ENCODE measurements around the gene XYLB. TPM values are rescaled to one million over a fixed set of nuclear protein-coding genes. Genes with fewer than 3 reads are reported as not detected.

XYLB gene
- total RNA-seq, 3 donors from 2014 or later = 5.2 to 7.9 (median 6.7) TPM

DNA sequence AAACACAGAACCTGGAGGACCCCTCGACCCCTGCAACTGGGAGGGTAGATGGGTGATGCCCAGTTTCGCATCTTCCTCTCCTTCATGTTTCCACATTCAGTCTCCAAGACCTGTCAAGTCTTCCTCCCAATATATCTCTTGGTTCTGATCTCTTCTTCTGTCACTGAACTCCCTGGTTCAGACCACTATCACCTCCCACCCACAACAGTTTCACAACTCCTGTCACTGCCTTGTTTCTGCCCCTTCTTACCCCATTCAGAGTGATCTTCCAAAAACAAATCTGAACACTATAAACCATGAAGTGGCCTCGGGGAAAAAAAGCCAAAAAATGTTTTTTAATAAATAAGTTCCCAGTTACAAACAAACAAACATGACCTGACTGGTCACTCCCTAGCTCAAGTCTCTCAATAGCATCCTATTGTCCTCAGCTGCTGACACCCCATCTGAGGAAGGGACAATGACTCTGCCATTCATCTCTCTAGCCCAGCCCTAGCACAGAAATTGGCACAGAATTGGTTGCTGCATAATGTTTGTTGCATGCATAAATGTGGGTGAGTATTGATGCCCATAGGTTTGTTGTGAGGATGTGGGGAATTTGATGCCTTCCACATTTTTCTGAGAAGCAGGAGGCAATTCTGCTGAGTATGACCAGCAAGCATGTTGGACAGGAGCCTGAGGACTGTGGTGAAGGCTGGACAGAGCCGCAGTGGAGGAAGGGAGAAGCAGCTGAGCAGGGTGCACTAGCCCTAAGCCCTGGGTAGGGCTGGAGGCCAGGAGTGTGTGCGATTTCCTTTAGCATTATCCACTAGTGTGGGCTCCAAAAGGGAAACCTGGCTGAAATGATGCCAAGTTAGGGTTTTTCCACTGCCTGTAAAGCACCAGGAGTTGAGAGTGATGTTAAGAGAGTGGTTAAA lies 12.2 kb upstream of the XYLB start:
- Histone ChIP-seq H3K4me3 (no peak overlapping the region), H3K4me1 (no peaks in the 10 kb centered on the region), H3K27ac (no peak overlapping the region), H3K9me3 (no peaks in the 10 kb centered on the region), H3K27me3 (no peaks in the 10 kb centered on the region), H3K36me3 (no peaks in the 10 kb centered on the region)
- intact Hi-C loops (cut with DNase I; ENCODE audit: low total_unique reads) = no loop called here
- TF ChIP-seq POLR2A (IDR thresholded peaks at IDR 0.05) (no peak), POLR2AphosphoS5 (IDR thresholded peaks at IDR 0.05) (no peak)
- TF ChIP-seq, protein P1, sequence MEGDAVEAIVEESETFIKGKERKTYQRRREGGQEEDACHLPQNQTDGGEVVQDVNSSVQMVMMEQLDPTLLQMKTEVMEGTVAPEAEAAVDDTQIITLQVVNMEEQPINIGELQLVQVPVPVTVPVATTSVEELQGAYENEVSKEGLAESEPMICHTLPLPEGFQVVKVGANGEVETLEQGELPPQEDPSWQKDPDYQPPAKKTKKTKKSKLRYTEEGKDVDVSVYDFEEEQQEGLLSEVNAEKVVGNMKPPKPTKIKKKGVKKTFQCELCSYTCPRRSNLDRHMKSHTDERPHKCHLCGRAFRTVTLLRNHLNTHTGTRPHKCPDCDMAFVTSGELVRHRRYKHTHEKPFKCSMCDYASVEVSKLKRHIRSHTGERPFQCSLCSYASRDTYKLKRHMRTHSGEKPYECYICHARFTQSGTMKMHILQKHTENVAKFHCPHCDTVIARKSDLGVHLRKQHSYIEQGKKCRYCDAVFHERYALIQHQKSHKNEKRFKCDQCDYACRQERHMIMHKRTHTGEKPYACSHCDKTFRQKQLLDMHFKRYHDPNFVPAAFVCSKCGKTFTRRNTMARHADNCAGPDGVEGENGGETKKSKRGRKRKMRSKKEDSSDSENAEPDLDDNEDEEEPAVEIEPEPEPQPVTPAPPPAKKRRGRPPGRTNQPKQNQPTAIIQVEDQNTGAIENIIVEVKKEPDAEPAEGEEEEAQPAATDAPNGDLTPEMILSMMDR (IDR thresholded peaks at IDR 0.05) = no peak
- DNase-seq (ENCODE audit: low spot score in 2 of 2) = no peak

DNA sequence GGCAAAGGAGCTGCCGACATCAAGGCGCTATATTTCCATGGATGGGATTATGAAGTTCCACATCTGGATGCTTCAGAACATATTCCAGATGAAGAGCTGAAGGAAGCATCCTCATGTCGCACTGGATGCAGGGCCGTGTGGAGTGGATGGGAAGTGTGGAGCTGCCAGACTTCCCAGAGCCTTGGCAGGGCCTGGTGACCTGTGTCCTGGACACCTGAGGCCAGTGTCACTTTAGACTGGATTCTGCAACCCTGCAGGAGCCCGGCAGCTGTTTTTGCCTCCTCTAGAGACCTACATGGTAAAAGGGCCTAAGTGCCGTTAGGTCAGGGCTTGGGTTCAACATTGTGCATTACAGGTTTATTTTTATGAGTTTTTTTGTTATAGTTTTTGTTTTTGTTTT lies 11.3 kb upstream of the XYLB start:
- Histone ChIP-seq H3K27ac (no peak overlapping the region), H3K27me3 (no peaks in the 10 kb centered on the region), H3K36me3 (no peaks in the 10 kb centered on the region), H3K4me1 (no peaks in the 10 kb centered on the region), H3K4me3 (no peak overlapping the region), H3K9me3 (no peaks in the 10 kb centered on the region)
- DNase-seq (ENCODE audit: low spot score in 2 of 2) = no peak
- TF ChIP-seq, protein P1 (IDR thresholded peaks at IDR 0.05) = no peak
- no peak for TF ChIP-seq POLR2AphosphoS5 (IDR thresholded peaks at IDR 0.05)
- TF ChIP-seq POLR2A (IDR thresholded peaks at IDR 0.05) = no peak
- intact Hi-C loops (cut with DNase I; ENCODE audit: low total_unique reads) = no loop called here

DNA sequence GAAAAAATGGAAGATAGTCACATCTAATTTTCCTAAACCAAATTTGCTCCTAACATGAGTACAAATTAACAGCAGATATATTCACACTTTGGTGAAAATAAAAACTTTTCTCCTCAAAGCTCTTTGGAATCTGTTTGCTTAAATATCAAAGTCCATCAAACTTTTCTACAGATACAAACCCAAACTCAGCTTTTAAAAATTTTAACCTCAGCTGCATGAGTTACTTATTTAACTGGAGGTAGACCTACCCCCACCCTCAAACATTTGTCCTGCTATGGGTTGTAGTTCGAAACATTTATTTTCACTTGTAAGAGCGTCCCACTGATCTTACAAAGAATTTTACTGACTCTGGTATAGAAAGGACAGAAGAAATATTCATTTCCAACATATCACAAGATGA lies 8.9 kb upstream of the XYLB start:
- Histone ChIP-seq H3K27me3 (no peaks in the 10 kb centered on the region), H3K4me1 (no peaks in the 10 kb centered on the region), H3K27ac (no peak overlapping the region), H3K36me3 (no peaks in the 10 kb centered on the region), H3K4me3 (no peak overlapping the region), H3K9me3 (no peaks in the 10 kb centered on the region)
- intact Hi-C loops (cut with DNase I; ENCODE audit: low total_unique reads) = no loop called here
- TF ChIP-seq, protein P1 (IDR thresholded peaks at IDR 0.05) = no peak
- TF ChIP-seq POLR2AphosphoS5 (IDR thresholded peaks at IDR 0.05) = no peak
- TF ChIP-seq POLR2A (IDR thresholded peaks at IDR 0.05) = no peak
- no peak for DNase-seq (ENCODE audit: low spot score in 2 of 2)

DNA sequence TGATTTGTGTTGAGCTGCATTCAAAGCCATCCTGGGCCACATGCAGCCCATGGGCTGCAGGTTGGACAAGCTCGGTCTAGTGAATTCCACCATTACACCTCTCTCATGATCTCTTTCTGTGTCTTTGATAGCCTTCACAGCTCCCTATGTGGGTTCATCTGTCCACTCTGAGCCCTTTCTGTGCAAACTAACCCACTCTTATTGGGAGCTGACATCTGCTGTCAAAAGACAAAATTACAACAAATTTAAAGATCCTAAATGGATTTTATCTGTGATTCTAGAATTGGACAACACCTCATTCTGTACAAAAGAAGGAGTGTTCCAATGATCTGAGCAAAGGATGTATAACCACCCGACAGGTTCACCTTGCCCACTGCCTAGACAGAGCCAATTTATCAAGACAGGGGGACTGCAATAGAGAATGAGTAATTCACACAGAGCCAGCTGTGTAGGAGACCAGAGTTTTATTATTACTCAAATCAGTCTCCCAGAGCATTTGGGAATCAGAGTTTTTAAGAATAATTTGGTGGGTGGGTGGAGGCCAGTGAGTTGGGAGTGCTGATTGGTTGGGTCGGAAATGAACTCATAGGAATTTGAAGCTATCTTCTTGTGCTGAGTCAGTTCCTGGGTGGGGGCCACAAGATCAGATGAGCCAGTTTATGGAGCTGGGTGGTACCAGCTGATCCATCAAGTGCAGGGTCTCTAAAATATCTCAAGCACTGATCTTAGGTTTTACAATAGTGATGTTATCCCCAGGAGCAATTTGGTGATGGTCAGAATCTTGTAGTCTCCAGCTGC lies 2.6 kb upstream of the XYLB start:
- intact Hi-C loops (cut with DNase I; ENCODE audit: low total_unique reads) = loop anchor here (10.0 kb wide), 1 partner anchor 131 kb away; no protein-coding TSS in a partner anchor
- no peak for DNase-seq (ENCODE audit: low spot score in 2 of 2)
- H3K4me3 ChIP-seq = no peak overlapping the region
- no peak overlapping the region for H3K27ac ChIP-seq
- no peaks in the 10 kb centered on the region for H3K27me3 ChIP-seq
- TF ChIP-seq POLR2AphosphoS5 (IDR thresholded peaks at IDR 0.05) = no peak
- no peak for TF ChIP-seq POLR2A (IDR thresholded peaks at IDR 0.05)
- TF ChIP-seq, protein P1 (IDR thresholded peaks at IDR 0.05) = no peak
- no peaks in the 10 kb centered on the region for H3K9me3 ChIP-seq
- no peaks in the 10 kb centered on the region for H3K36me3 ChIP-seq
- H3K4me1 ChIP-seq = peaks cover 3 to 6% of the 10 kb centered on the region in 2 donors
